Panc1 (cell line): ENCODE measurements around the gene TIAL1. TPM values are rescaled to one million over a fixed set of nuclear protein-coding genes. Genes with fewer than 3 reads are reported as not detected.

Experiments used
- ATAC-seq: fragments of 200-7000 bp; cut with Tn5 transposase; 2 replicates; pipeline ENCODE4 v1.9.1; 2020; ENCODE audit warnings: mild to moderate bottlenecking, moderate library complexity
- BruUV-seq: library from RNA; stranded (reverse); fragments of 400-500 nt; replicated peaks from 2 replicates; lab custom pipeline; 2021; lab: Mats Ljungman, UMichigan
- CTCF ChIA-PET: fragments of 300-600 bp; sonication (Branson Sonifier 250); formaldehyde crosslinking; loops from one replicate; lab custom pipeline; 2022; ENCODE audit warnings: antibody characterized with exemption; lab: Charles Lee
- POLR2A ChIA-PET: fragments of 300-600 bp; sonication (Branson Sonifier 250); formaldehyde crosslinking; loops from one replicate; lab custom pipeline; 2022; ENCODE audit warnings: antibody characterized with exemption; lab: Charles Lee
- DNase-seq: peaks from one replicate; pipeline ENCODE4 v3.0.0-alpha.2; 2010; ENCODE audit warnings: low read depth, low spot score
- H3K27ac ChIP-seq: 2 replicates; pipeline ENCODE4 v1.5.1; 2011; ENCODE audit warnings: mild to moderate bottlenecking, low read length, inconsistent platforms
- H3K27me3 ChIP-seq: fragments of 200-500 bp; sonication (Bioruptor generic); 2 replicates; pipeline ENCODE4 v1.6.0; 2014; ENCODE audit warnings: low read length, inconsistent platforms; ENCODE audit not compliant: control insufficient read depth, insufficient read depth
- H3K36me3 ChIP-seq: fragments of 200-500 bp; sonication (Bioruptor generic); 2 replicates; pipeline ENCODE4 v1.5.1; 2014; ENCODE audit warnings: inconsistent platforms, mild to moderate bottlenecking, low read length, moderate library complexity; ENCODE audit not compliant: control insufficient read depth, insufficient read depth
- H3K4me1 ChIP-seq: 2 replicates; pipeline ENCODE4 v1.5.1; 2011; ENCODE audit warnings: inconsistent platforms, mild to moderate bottlenecking, low read length, moderate library complexity; ENCODE audit not compliant: control insufficient read depth, insufficient read depth
- H3K4me3 ChIP-seq, 2 experiments: 2 replicates each; pipeline ENCODE4 v1.5.1; 2011 to 2012; ENCODE audit warnings: low read depth in 2 of 2, low read length in 2 of 2, mild to moderate bottlenecking in 2 of 2, inconsistent platforms in 1 of 2, moderate library complexity in 1 of 2
- H3K9me3 ChIP-seq: fragments of 200-500 bp; sonication (Bioruptor generic); 2 replicates; pipeline ENCODE4 v1.5.1; 2014; ENCODE audit warnings: low read depth, mild to moderate bottlenecking, inconsistent platforms, low read length, moderate library complexity; ENCODE audit not compliant: control insufficient read depth, insufficient read depth
- CTCF ChIP-seq: fragments of 450-650 bp; IDR thresholded peaks from 2 replicates; pipeline ENCODE4 v1.5.1; 2017; ENCODE audit warnings: mild to moderate bottlenecking
- POLR2AphosphoS5 ChIP-seq: IDR thresholded peaks from 2 replicates; pipeline ENCODE4 v1.6.1; 2012; ENCODE audit warnings: mild to moderate bottlenecking, low read depth, low read length, moderate library complexity
- SIN3A ChIP-seq: IDR thresholded peaks from 2 replicates; pipeline ENCODE4 v1.6.1; 2012; ENCODE audit warnings: low read depth, mild to moderate bottlenecking, low read length, moderate library complexity, borderline replicate concordance; ENCODE audit not compliant: insufficient read depth
- TCF7L2 ChIP-seq: IDR thresholded peaks from 2 replicates; pipeline ENCODE4 v1.6.1; 2011; ENCODE audit warnings: mild to moderate bottlenecking, low read depth, low read length, inconsistent platforms
- in situ Hi-C: cut with HindIII; loops from 2 replicates; pipeline ENCODE4 v1.10.0; 2016; ENCODE audit warnings: low sequenced_read_pairs, low pct_unique_long_range_greater_than_20kb
- intact Hi-C: fragments of 100-400 bp; cut with micrococcal nuclease; formaldehyde crosslinking; loops from one replicate; pipeline ENCODE4 v1.10.0; 2022; ENCODE audit not compliant: unreplicated experiment
- total RNA-seq: library from RNA; stranded (reverse); gene quantifications from one replicate; pipeline ENCODE4 v1.2.1, GENCODE V29; 2021; ENCODE audit not compliant: unreplicated experiment
- TF ChIP-seq, protein P1 (sequence below), 2 experiments: IDR thresholded peaks; 2 replicates each; pipeline ENCODE4 v1.6.1; 2011 to 2012; ENCODE audit warnings: low read depth in 2 of 2, control low read depth in 1 of 2, low read length in 1 of 2, mild to moderate bottlenecking in 1 of 2, moderate library complexity in 1 of 2; ENCODE audit not compliant: insufficient read depth in 1 of 2

TIAL1 gene
- total RNA-seq, 1 experiment from 2014 or later = 236 TPM

GRCh38 chr10:119541459-119542356 lies 55.1 kb downstream of the TIAL1 start:
- Histone ChIP-seq H3K4me1 (peaks cover 61% of the 10 kb centered on the region), H3K36me3 (no peaks in the 10 kb centered on the region; the same call in 1 of the 2 replicates), H3K9me3 (no peaks in the 10 kb centered on the region), H3K27me3 (no peaks in the 10 kb centered on the region), H3K4me3 (peak overlapping the region; percentile 75 to 82), H3K27ac (peak overlapping the region; percentile 80)
- intact Hi-C loops (no loop called here), in situ Hi-C loops (no loop called here)
- ChIA-PET POLR2A (interaction anchor here (0.5 to 0.7 kb wide), 5 partner anchors 110 to 373 kb away, joined by 3 to 6 read pairs (median 5); partner anchors contain the start of gene BAG3), CTCF (interaction anchor here (0.6 to 0.9 kb wide), 3 partner anchors 43 to 1628 kb away, joined by 3 read pairs; no protein-coding TSS in a partner anchor)
- DNase-seq (no peak), ATAC-seq (peak; percentile 3; the same call in 1 of the 2 replicates)
- no TSS peak for BruUV-seq
- TF ChIP-seq TCF7L2 = no peak
- TF ChIP-seq, protein P1, sequence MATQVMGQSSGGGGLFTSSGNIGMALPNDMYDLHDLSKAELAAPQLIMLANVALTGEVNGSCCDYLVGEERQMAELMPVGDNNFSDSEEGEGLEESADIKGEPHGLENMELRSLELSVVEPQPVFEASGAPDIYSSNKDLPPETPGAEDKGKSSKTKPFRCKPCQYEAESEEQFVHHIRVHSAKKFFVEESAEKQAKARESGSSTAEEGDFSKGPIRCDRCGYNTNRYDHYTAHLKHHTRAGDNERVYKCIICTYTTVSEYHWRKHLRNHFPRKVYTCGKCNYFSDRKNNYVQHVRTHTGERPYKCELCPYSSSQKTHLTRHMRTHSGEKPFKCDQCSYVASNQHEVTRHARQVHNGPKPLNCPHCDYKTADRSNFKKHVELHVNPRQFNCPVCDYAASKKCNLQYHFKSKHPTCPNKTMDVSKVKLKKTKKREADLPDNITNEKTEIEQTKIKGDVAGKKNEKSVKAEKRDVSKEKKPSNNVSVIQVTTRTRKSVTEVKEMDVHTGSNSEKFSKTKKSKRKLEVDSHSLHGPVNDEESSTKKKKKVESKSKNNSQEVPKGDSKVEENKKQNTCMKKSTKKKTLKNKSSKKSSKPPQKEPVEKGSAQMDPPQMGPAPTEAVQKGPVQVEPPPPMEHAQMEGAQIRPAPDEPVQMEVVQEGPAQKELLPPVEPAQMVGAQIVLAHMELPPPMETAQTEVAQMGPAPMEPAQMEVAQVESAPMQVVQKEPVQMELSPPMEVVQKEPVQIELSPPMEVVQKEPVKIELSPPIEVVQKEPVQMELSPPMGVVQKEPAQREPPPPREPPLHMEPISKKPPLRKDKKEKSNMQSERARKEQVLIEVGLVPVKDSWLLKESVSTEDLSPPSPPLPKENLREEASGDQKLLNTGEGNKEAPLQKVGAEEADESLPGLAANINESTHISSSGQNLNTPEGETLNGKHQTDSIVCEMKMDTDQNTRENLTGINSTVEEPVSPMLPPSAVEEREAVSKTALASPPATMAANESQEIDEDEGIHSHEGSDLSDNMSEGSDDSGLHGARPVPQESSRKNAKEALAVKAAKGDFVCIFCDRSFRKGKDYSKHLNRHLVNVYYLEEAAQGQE (IDR thresholded peaks at IDR 0.05; ENCODE audit: insufficient read depth in 1 of 2, low read depth in 2 of 2, low read length in 1 of 2) = no peak
- no peak for TF ChIP-seq POLR2AphosphoS5
- no peak for TF ChIP-seq SIN3A
- no peak for TF ChIP-seq CTCF

GRCh38 chr10:119541046-119541445 lies 55.7 kb downstream of the TIAL1 start:
- no peak for ATAC-seq

More at GRCh38 chr10:119541046-119541445, 55.7 kb downstream of the TIAL1 start:
- Histone ChIP-seq H3K4me3 (peak overlapping the region; percentile 75 to 82), H3K27ac (peak overlapping the region; percentile 80; the same call in 1 of the 2 replicates), H3K4me1 (peaks cover 62% of the 10 kb centered on the region), H3K36me3 (no peaks in the 10 kb centered on the region; the same call in 1 of the 2 replicates), H3K27me3 (no peaks in the 10 kb centered on the region), H3K9me3 (no peaks in the 10 kb centered on the region)
- no peak for DNase-seq
- ChIA-PET POLR2A (interaction anchor here (0.5 kb wide), 1 partner anchor 373 kb away, joined by 4 read pairs; no protein-coding TSS in a partner anchor), CTCF (interaction anchor here (0.7 kb wide), 1 partner anchor 241 kb away, joined by 3 read pairs; no protein-coding TSS in a partner anchor)
- intact Hi-C loops = no loop called here
- TF ChIP-seq SIN3A (no peak), TCF7L2 (no peak), CTCF (no peak), POLR2AphosphoS5 (no peak)
- TF ChIP-seq, protein P1 (IDR thresholded peaks at IDR 0.05; ENCODE audit: insufficient read depth in 1 of 2, low read depth in 2 of 2, low read length in 1 of 2) = no peak
- in situ Hi-C loops = no loop called here
- BruUV-seq = no TSS peak
